ENCODE measurements around the gene EIF2AK2.

Gene EIF2AK2

GRCh38 chr2:37098416-37099118 is 58.2 kb downstream of the EIF2AK2 start:
- DNase-seq, result no peak

DNA sequence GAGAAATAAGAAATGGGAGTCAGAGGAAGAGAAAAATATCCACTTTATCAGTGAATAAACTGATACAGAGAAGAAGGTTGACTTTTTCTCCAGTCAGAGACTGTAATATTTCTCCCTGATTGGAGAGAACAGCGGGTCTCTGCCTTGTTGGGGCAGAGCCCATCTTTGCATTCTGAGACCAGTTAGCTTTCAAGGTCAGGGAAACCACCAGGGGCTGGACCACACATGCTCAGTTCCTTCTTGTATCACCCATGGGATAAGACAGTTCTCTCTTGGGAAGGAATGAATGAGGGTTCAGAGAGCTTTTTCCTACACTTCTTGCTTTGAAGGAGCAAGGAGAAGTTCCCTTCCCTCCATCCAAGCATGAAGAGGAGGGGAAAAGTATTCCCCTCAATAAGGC is 60.2 kb downstream of the EIF2AK2 start:
- DNase-seq, result no peak

DNA sequence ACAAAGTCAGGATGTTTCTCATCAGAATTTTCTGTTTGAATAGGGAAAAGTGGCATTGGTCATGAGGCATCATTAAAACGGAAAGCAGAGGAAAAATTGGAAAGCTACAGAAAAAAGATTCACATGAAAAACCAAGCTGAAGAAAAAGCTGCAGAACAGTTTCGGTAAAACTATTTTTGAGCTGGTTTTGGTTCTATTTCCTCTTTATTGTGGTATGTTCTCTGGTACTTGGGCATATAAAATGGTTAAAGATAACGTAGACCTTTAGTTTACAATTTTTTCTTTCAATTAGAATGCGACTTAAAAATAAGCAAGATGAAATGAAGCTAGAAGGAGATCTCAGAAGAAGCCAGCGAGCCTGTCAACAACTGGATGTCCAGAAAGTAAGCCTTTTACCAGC is 64.9 kb downstream of the EIF2AK2 start:
- no peak for DNase-seq

- DNase-seq, result no peak
These were observed 66.7 kb downstream of the EIF2AK2 start for GRCh38 chr2:37090019-37090477.

DNA sequence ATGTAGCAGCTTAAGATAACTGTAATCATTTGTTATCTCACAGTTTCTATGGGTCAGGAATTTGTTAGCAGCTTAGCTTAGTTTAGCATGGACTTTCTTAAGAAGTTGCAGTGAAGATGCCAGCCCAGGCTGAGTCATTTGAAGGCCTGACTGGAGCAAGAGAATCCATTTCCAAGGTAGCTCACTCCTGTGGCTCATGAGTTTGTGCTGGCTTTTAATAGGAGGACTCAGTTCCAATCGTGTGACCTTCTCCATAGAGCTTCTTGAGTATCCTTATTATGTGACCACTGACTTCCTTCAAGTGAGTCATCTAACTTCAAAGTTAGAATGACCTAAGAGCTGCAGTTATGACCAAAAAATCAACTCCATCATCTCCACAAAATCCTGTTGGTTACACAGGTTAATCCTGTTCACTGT is 71.0 kb downstream of the EIF2AK2 start:
- no peak for DNase-seq

- DNase-seq, result no peak
These were observed 72.0 kb downstream of the EIF2AK2 start for GRCh38 chr2:37084797-37085196.

- peak; percentile 95 for DNase-seq
These were observed 72.6 kb downstream of the EIF2AK2 start, which contains the start of the genes GPATCH11 and HEATR5B for GRCh38 chr2:37083873-37084794. GPATCH11 (plus strand) TSS chr2:37084518; CDS start chr2:37088382, 3,864 bp downstream. HEATR5B (minus strand) TSS chr2:37084372; CDS start chr2:37083414, 958 bp downstream.

- no peak for DNase-seq
These were observed 76.1 kb downstream of the EIF2AK2 start for GRCh38 chr2:37080689-37081088.

GRCh38 chr2:37080266-37080665 is 76.5 kb downstream of the EIF2AK2 start:
- no peak for DNase-seq

- DNase-seq, result no peak
These were observed 85.8 kb downstream of the EIF2AK2 start for GRCh38 chr2:37070931-37071330.

DNA sequence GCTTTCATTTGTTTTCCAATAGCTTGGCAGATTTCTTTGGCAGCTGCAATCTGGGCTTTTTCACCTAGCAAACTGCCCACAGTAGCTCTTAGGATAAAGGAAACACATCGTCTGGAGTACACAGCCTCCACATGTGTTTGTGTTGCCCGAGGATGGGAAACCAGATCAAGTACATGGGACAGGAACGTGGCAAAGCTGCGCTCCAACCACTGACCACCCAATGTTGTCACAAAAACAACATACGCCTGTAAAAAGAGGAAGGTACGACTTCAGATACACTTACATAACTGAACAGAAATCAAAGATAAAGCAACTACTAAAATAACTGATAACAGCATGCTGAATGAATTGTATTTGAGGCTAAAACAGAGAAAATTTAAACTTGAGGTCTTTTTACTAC is 88.1 kb downstream of the EIF2AK2 start:
- no peak for DNase-seq

- no peak for DNase-seq
These were observed 95.0 kb downstream of the EIF2AK2 start for GRCh38 chr2:37061776-37062175.

GRCh38 chr2:37061013-37061711 is 95.6 kb downstream of the EIF2AK2 start:
- DNase-seq, result no peak

- DNase-seq, result no peak
These were observed 96.3 kb downstream of the EIF2AK2 start for GRCh38 chr2:37060446-37060845.

DNA sequence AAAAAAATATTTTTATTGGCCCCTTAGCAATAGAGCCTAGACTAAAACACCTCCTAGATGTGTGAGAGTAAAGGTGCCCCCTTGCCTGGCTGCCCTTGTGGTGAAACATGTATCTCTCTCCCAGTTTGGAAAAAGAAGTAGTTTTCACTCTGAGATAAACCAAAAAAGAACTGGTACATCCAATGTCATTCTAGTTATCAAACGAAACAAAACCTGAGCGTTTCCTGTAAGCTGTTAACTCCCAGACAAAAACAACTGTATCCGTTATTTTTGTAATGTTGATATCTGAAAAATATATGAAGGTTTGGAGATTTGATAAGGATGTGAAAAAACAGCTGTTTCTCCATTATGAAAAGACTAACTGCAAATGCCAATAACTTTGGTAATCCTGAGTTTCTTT is 96.9 kb downstream of the EIF2AK2 start:
- DNase-seq, result no peak

- DNase-seq, result no peak
These were observed 104.0 kb downstream of the EIF2AK2 start for GRCh38 chr2:37052600-37053332.

Measured in CD4-positive, alpha-beta T cell treated with Interleukin-15 for 1 hour (primary cell).